MG63 (cell line): ENCODE data around the gene C5orf24. TPM values are rescaled to one million over a fixed set of nuclear protein-coding genes. Genes with fewer than 3 reads are reported as not detected.

Experiments
- DNase-seq: peaks from one replicate; pipeline ENCODE4 v3.0.0-alpha.2; 2020
- H3K27me3 ChIP-seq: fragments of 250-450 bp; sonication (Bioruptor Pico); 2 replicates; pipeline ENCODE4 v1.5.1; 2020; ENCODE audit warnings: mild to moderate bottlenecking, moderate library complexity
- H3K36me3 ChIP-seq: fragments of 250-450 bp; sonication (Bioruptor Pico); 2 replicates; pipeline ENCODE4 v1.5.1; 2020; ENCODE audit warnings: mild to moderate bottlenecking, moderate library complexity
- H3K4me3 ChIP-seq: fragments of 250-450 bp; sonication (Bioruptor Pico); 2 replicates; pipeline ENCODE4 v1.5.1; 2020; ENCODE audit warnings: mild to moderate bottlenecking, moderate library complexity
- H3K9me3 ChIP-seq: fragments of 250-450 bp; sonication (Bioruptor Pico); 2 replicates; pipeline ENCODE4 v1.5.1; 2020; ENCODE audit warnings: mild to moderate bottlenecking, moderate library complexity
- total RNA-seq: library from RNA; depleted of rRNA; stranded (reverse); fragments of >200 nt; shearing (Covaris generic); gene quantifications from 2 replicates; pipeline ENCODE4 v1.2.3, GENCODE V29; 2014; ENCODE audit warnings: low replicate concordance; rRNA removed

The C5orf24 gene
- total RNA-seq, 1 experiment from 2014 or later, result 26.2 TPM

DNA sequence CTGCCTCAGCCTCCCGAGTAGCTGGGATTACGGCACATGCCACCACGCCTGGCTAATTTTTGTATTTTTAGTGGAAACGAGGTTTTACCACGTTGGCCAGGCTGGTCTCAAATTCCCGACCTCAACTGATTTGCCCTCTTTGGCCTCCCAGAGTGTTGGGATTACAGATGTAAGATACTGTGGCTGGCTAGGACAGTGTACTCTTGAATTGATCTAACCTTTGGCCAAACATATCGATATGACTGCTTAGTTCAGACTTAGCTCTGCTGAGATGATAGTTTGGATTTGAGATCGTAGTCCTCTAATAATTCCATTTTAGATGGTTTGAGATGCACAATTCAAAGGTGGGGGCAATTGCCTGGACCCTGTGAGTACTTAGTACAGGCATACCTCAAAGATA is 43.6 kb downstream of the C5orf24 start:
- no peak overlapping the region for H3K4me3 ChIP-seq
- no peaks in the 10 kb centered on the region for H3K27me3 ChIP-seq
- no peak for DNase-seq
- peaks cover 43% of the 10 kb centered on the region for H3K36me3 ChIP-seq
- peaks cover 9% of the 10 kb centered on the region; the same call in 1 of the 2 replicates for H3K9me3 ChIP-seq

- H3K9me3 ChIP-seq, result peaks cover 9% of the 10 kb centered on the region; the same call in 1 of the 2 replicates
- no peaks in the 10 kb centered on the region for H3K27me3 ChIP-seq
- peaks cover 43% of the 10 kb centered on the region for H3K36me3 ChIP-seq
- no peak overlapping the region for H3K4me3 ChIP-seq
- DNase-seq, result no peak
Measured at GRCh38 chr5:134891473-134891872, 45.7 kb downstream of the C5orf24 start.

DNA sequence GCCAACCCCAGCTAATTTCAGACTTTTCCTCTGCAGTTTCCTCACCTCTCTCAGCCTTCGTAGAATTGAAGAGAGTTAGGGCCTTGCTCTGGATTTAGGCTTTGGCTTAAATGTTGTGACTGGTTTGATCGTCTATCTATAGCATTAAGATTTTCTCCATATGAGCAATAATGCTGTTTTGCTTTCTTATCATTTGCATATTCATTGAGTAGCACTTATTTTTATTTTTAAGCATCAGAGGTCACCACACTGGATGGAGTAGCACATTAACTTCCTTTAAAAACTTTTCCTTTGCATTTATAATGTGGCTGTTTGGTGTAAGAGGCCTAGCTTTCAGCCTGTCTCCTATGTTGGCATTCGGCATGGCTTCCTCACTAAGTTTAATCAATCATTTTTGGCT is 46.5 kb downstream of the C5orf24 start:
- DNase-seq, result no peak
- Histone ChIP-seq H3K36me3 (peaks cover 43% of the 10 kb centered on the region), H3K9me3 (peaks cover 9% of the 10 kb centered on the region; the same call in 1 of the 2 replicates), H3K27me3 (no peaks in the 10 kb centered on the region), H3K4me3 (no peak overlapping the region)

DNA sequence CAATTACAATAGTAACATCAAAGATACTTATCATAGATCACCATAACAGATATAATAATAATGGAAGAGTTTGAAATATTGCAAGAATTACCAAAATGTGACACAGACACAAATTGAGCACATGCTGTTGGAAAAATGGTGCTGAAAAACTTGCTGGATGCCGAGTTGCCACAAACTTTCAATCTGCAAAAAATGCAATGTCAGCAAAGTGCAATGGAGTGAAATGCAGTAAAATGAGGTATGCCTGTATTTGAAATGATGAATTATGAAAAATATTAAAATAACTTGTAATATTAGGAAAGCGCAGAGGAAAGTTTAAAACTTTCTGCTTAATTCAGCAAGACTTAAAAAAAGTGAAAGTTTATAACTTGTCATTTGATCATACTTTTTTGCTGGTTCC is 47.2 kb downstream of the C5orf24 start:
- Histone ChIP-seq H3K9me3 (peaks cover 9% of the 10 kb centered on the region; the same call in 1 of the 2 replicates), H3K4me3 (no peak overlapping the region), H3K27me3 (no peaks in the 10 kb centered on the region), H3K36me3 (peaks cover 43% of the 10 kb centered on the region)
- DNase-seq, result no peak

DNA sequence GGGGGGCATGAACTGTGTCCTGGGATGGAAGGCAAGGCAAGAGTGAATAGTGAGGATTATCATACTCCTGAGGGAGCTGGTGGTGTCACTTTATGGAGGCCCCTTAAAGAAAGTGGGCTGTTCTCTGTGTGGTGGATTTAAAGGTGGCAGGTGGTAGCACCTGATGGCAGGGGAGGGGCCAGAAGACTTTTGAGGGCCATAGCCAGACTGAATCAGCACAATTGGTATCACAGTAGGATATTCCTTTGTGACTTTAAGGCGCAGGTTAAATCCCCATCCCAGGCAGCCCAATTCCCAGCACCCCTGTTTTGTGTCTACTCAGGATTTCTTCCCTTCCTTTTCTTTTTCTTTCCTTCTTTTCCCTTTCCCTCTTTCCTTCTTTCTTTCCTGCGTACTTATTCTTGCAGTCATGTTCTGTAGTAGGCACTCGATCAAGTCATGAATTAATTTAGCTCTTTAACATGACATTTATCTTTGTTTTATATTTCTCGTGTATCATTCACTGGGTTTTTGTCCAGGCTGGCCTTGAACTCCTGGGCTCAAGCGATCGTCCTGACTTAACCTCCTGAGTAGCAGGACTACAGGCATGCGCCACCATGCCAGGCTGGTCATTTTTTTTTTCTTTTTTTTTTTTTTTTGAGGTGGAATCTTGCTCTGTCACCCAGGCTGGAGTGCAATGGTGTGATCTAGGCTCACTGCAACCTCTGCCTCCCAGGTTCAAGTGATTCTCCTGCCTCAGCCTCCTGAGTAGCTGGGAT is 48.2 kb downstream of the C5orf24 start:
- Histone ChIP-seq H3K9me3 (peaks cover 9% of the 10 kb centered on the region; the same call in 1 of the 2 replicates), H3K36me3 (peaks cover 35% of the 10 kb centered on the region), H3K27me3 (no peaks in the 10 kb centered on the region), H3K4me3 (no peak overlapping the region)
- no peak for DNase-seq

- Histone ChIP-seq H3K27me3 (no peaks in the 10 kb centered on the region), H3K4me3 (no peak overlapping the region), H3K9me3 (no peaks in the 10 kb centered on the region), H3K36me3 (peaks cover 14% of the 10 kb centered on the region)
- DNase-seq, result peak; percentile 54
Measured at GRCh38 chr5:134902071-134902801, 56.5 kb downstream of the C5orf24 start.

- peak; percentile 97 for DNase-seq
- Histone ChIP-seq H3K9me3 (no peaks in the 10 kb centered on the region), H3K36me3 (peaks cover 24% of the 10 kb centered on the region), H3K4me3 (peak within 1 kb of the TSS; percentile 66), H3K27me3 (no peaks in the 10 kb centered on the region)
Measured at GRCh38 chr5:134904610-134905245, 59.0 kb downstream of the C5orf24 start, which contains the start of gene PCBD2. Gene PCBD2 (plus strand): TSS chr5:134905131. CDS start chr5:134905140, 9 bp downstream.

DNA sequence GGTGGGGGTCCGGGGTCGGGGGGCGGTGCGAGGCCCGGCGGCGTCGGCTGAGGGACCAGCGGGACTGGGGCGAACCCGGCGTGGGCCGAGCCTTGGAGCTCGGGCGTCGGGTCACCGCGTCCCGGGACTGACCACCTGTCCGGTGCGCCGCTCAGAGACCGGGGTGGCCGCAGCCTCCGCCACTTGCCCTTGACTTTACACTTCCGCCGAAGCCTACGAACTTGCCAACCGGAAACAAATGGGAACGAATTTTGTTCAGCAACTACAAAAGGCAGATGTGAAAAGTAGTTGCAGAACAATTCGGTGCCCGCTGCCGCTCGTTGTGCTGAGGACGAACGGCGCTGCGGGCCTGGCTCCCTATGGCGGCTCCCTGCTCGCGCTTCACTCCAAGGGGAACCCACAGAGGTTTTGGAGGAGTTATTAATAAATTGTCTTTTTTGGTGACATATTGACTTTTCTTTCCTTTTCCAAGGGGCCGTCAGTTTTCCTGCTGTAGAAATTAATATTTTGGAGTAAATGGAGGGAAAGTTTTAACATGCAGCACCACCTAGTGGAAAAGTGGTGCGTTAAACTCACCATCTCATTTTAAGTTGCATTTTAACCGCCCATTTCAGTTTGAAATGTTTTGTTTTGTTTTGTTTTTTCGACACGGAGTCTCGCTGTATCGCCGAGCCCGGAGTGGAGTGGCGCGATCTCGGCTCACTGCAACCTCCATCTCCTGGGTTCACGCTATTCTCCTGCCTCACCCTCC is 59.7 kb downstream of the C5orf24 start:
- no peaks in the 10 kb centered on the region for H3K27me3 ChIP-seq
- peaks cover 29% of the 10 kb centered on the region for H3K36me3 ChIP-seq
- no peaks in the 10 kb centered on the region for H3K9me3 ChIP-seq
- peak overlapping the region; percentile 66 for H3K4me3 ChIP-seq
- peak; percentile 41 for DNase-seq

- Histone ChIP-seq H3K36me3 (peaks cover 43% of the 10 kb centered on the region), H3K4me3 (no peak overlapping the region), H3K9me3 (no peaks in the 10 kb centered on the region), H3K27me3 (no peaks in the 10 kb centered on the region)
- DNase-seq, result no peak
Measured at GRCh38 chr5:134906811-134907210, 61.0 kb downstream of the C5orf24 start.

Other genes starting within 250 kb of the C5orf24 start
- 81.1 and 98.2 TPM in 2 replicates for gene SAR1B, start 213.1 kb upstream of the C5orf24 start, total RNA-seq
- 11.7 and 14.2 TPM in 2 replicates for gene SEC24A, start 197.2 kb upstream of the C5orf24 start, total RNA-seq
- 29.8 and 59.6 TPM in 2 replicates for gene CAMLG, start 107.4 kb upstream of the C5orf24 start, total RNA-seq
- 14.3 and 16.4 TPM in 2 replicates for gene DDX46, start 87.2 kb upstream of the C5orf24 start, total RNA-seq
- 115 and 231 TPM in 2 replicates for gene TXNDC15, start 28.4 kb downstream of the C5orf24 start, total RNA-seq
- gene PCBD2, start 59.2 kb downstream of the C5orf24 start, total RNA-seq, result 7.1 and 11.1 TPM in 2 replicates
- 0.59 and 1.5 TPM in 2 replicates for gene CATSPER3, start 121.9 kb downstream of the C5orf24 start, total RNA-seq
- 217 and 372 TPM in 2 replicates for gene PITX1, start 188.3 kb downstream of the C5orf24 start, total RNA-seq